ENCODE results near the gene PCDHGC5. TPM values are rescaled to one million over a fixed set of nuclear protein-coding genes. Genes with fewer than 3 reads are reported as not detected.

PCDHGC5 gene
- total RNA-seq (2022; extraction: Qiagen RNA extraction): 0.03 TPM in 1 of 5 replicates, not detected in the others

GRCh38 chr5:141488591-141489561, at the start of gene PCDHGC5:
PCDHGC5 (plus strand) TSS chr5:141489081; CDS start chr5:141489241, 160 bp downstream.

GRCh38 chr5:141475625-141476131, 13.2 kb upstream of the PCDHGC5 start, which contains the start of gene PCDHGC3:
PCDHGC3 (plus strand) TSS chr5:141475966; CDS start chr5:141476117, 151 bp downstream.

GRCh38 chr5:141484641-141485311, 4.1 kb upstream of the PCDHGC5 start, which contains the start of gene PCDHGC4:
PCDHGC4 (plus strand) TSS chr5:141485030; CDS start chr5:141485174, 144 bp downstream.

Other genes starting within 250 kb of the PCDHGC5 start
- gene PCDHB15, start 243.7 kb upstream of the PCDHGC5 start, total RNA-seq (2022; extraction: Qiagen RNA extraction): 0.05 to 0.16 TPM (median 0.05 TPM) in 5 replicates
- gene SLC25A2, start 185.0 kb upstream of the PCDHGC5 start, total RNA-seq (2022; extraction: Qiagen RNA extraction): not detected in 5 replicates
- 61.8 to 74.9 TPM (median 70.3 TPM) in 5 replicates for gene TAF7, start 168.3 kb upstream of the PCDHGC5 start, total RNA-seq (2022; extraction: Qiagen RNA extraction)
- 0.22 to 0.32 TPM (median 0.26 TPM) in 5 replicates for gene PCDHGA1, start 158.6 kb upstream of the PCDHGC5 start, total RNA-seq (2022; extraction: Qiagen RNA extraction)
- 0.46 to 0.83 TPM (median 0.69 TPM) in 5 replicates for gene PCDHGA2, start 150.3 kb upstream of the PCDHGC5 start, total RNA-seq (2022; extraction: Qiagen RNA extraction)
- gene PCDHGA3, start 145.3 kb upstream of the PCDHGC5 start, total RNA-seq (2022; extraction: Qiagen RNA extraction): 0.02 to 0.05 TPM (median 0.03 TPM) in 4 of 5 replicates, not detected in the other
- 1.5 to 2.2 TPM (median 1.8 TPM) in 5 replicates for gene PCDHGB1, start 139.0 kb upstream of the PCDHGC5 start, total RNA-seq (2022; extraction: Qiagen RNA extraction)
- 0.08 to 0.21 TPM (median 0.14 TPM) in 5 replicates for gene PCDHGA4, start 134.1 kb upstream of the PCDHGC5 start, total RNA-seq (2022; extraction: Qiagen RNA extraction)
- gene PCDHGB2, start 129.1 kb upstream of the PCDHGC5 start, total RNA-seq (2022; extraction: Qiagen RNA extraction): 0.05 to 0.16 TPM (median 0.11 TPM) in 5 replicates
- 0.09 to 0.21 TPM (median 0.15 TPM) in 5 replicates for gene PCDHGA5, start 124.9 kb upstream of the PCDHGC5 start, total RNA-seq (2022; extraction: Qiagen RNA extraction)
- gene PCDHGB3, start 118.8 kb upstream of the PCDHGC5 start, total RNA-seq (2022; extraction: Qiagen RNA extraction): 0.09 to 0.43 TPM (median 0.21 TPM) in 5 replicates
- 0.12 to 0.32 TPM (median 0.29 TPM) in 5 replicates for gene PCDHGA6, start 115.2 kb upstream of the PCDHGC5 start, total RNA-seq (2022; extraction: Qiagen RNA extraction)
- 0.73 to 1.1 TPM (median 0.95 TPM) in 5 replicates for gene PCDHGA7, start 106.3 kb upstream of the PCDHGC5 start, total RNA-seq (2022; extraction: Qiagen RNA extraction)
- gene PCDHGB4, start 101.4 kb upstream of the PCDHGC5 start, total RNA-seq (2022; extraction: Qiagen RNA extraction): 0.50 to 1.2 TPM (median 0.97 TPM) in 5 replicates
- 0.03 to 0.05 TPM (median 0.04 TPM) in 3 of 5 replicates, not detected in the others for gene PCDHGA8, start 96.4 kb upstream of the PCDHGC5 start, total RNA-seq (2022; extraction: Qiagen RNA extraction)
- 2.0 to 2.7 TPM (median 2.5 TPM) in 5 replicates for gene PCDHGB5, start 91.1 kb upstream of the PCDHGC5 start, total RNA-seq (2022; extraction: Qiagen RNA extraction)
- gene PCDHGA9, start 86.3 kb upstream of the PCDHGC5 start, total RNA-seq (2022; extraction: Qiagen RNA extraction): 0.04 to 0.07 TPM (median 0.05 TPM) in 4 of 5 replicates, not detected in the other
- 0.08 to 0.15 TPM (median 0.13 TPM) in 5 replicates for gene PCDHGB6, start 81.1 kb upstream of the PCDHGC5 start, total RNA-seq (2022; extraction: Qiagen RNA extraction)
- gene PCDHGA10, start 76.1 kb upstream of the PCDHGC5 start, total RNA-seq (2022; extraction: Qiagen RNA extraction): 0.02 TPM in 2 of 5 replicates, not detected in the others
- 0.02 to 0.11 TPM (median 0.07 TPM) in 5 replicates for gene PCDHGB7, start 71.4 kb upstream of the PCDHGC5 start, total RNA-seq (2022; extraction: Qiagen RNA extraction)
- gene PCDHGA11, start 68.0 kb upstream of the PCDHGC5 start, total RNA-seq (2022; extraction: Qiagen RNA extraction): 0.02 to 0.03 TPM in 2 of 5 replicates, not detected in the others
- not detected in 5 replicates for gene PCDHGA12, start 58.6 kb upstream of the PCDHGC5 start, total RNA-seq (2022; extraction: Qiagen RNA extraction)
- gene PCDHGC3, start 13.1 kb upstream of the PCDHGC5 start, total RNA-seq (2022; extraction: Qiagen RNA extraction): 6.1 to 7.2 TPM (median 6.6 TPM) in 5 replicates
- gene PCDHGC4, start 4.1 kb upstream of the PCDHGC5 start, total RNA-seq (2022; extraction: Qiagen RNA extraction): not detected in 5 replicates
- gene DIAPH1, start 129.9 kb downstream of the PCDHGC5 start, total RNA-seq (2022; extraction: Qiagen RNA extraction): 92.7 to 102 TPM (median 96.0 TPM) in 5 replicates
- gene HDAC3, start 147.8 kb downstream of the PCDHGC5 start, total RNA-seq (2022; extraction: Qiagen RNA extraction): 46.9 to 49.8 TPM (median 48.3 TPM) in 5 replicates
- 3.0 to 4.2 TPM (median 3.8 TPM) in 5 replicates for gene RELL2, start 147.9 kb downstream of the PCDHGC5 start, total RNA-seq (2022; extraction: Qiagen RNA extraction)
- 7.8 to 12.5 TPM (median 10.5 TPM) in 5 replicates for gene FCHSD1, start 162.3 kb downstream of the PCDHGC5 start, total RNA-seq (2022; extraction: Qiagen RNA extraction)
- gene ARAP3, start 193.1 kb downstream of the PCDHGC5 start, total RNA-seq (2022; extraction: Qiagen RNA extraction): 2.6 to 4.9 TPM (median 4.5 TPM) in 5 replicates

Measured in A549 treated with dexamethasone at 1 μM for 4 hours (cell line).